ENCODE data around the gene VENTX.

The VENTX gene

DNA sequence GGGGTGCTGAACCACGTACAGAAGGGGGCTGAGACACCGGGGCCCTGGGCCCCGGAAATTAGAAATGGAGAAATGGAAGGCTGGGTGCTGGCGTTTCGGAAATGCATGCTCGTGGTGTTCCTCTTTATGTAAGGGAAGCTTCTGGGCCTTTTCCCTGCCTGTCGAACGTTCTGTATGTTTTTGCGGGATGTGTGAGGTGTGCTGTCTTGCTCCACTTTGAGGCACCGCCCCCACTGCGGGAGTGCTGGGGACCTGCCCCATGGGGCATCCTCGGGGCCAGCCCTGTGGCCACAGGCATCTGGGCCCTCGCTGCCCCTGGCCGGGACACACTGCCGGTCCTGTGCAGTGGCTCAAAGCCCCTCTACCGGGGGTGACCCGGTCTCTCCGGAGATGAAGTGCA is 1.7 kb upstream of the VENTX start:
- H3K27me3 ChIP-seq (ENCODE audit: control insufficient read depth, insufficient read depth, low read length, poor library complexity, severe bottlenecking): peaks cover 88% of the 10 kb centered on the region
- no peaks in the 10 kb centered on the region for H3K9me3 ChIP-seq (ENCODE audit: control insufficient read depth, low read length)

DNA sequence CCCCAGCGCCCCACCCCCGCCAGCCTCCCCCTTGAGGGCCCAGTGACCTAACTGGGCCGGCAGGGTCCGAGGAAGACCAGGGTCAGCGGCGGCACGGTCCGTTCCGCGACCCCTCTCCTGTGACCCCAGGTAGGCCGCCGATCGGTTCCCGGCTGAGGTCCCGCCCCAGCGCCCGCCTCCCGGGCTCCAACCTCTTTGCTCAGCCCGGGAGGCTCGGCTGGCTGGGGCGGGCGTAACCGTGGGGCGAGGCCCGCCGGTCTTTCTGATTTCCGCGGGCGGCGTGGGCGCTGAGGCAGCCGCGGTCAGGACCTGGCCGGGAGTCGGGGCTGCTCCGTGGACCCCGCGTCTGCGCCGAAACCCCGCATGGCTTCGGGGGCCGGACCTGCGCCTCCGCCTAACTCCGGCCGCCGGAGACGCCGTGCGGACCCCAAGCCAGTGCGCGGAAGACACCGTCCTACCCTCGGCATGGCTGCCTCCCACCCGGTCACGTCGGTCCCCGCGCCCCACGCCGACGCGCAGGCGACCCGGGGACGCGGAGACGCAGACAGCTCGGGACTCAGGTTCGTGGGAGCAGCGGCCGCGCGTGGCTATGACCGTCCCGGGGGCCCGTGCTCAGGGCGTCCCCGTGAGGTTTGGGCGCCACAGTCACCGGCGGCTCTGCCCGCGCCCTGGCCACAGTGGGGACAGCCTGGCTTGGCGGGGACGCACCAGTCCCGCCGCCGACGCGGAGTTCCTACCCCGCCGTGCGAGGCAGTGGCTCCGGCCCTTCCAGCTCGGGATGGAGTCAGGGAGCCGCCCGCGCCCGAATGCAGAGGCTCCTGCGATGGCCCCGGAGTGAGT is 1.0 kb upstream of the VENTX start:
- peak overlapping the region; percentile 18 for H3K4me3 ChIP-seq (ENCODE audit: insufficient read depth, low read depth, low read length)
- H3K27me3 ChIP-seq (ENCODE audit: control insufficient read depth, insufficient read depth, low read length, poor library complexity, severe bottlenecking): peaks cover 81% of the 10 kb centered on the region
- H3K36me3 ChIP-seq (ENCODE audit: control insufficient read depth, insufficient read depth, low read length): no peaks in the 10 kb centered on the region
- whole genome bisulfite sequencing, 2 experiments: 2% methylated on average over 102 to 103 of the region's 103 CpGs
- H3K4me1 ChIP-seq (ENCODE audit: control insufficient read depth, insufficient read depth, low read length): peaks cover 31% of the 10 kb centered on the region
- H3K9me3 ChIP-seq (ENCODE audit: control insufficient read depth, low read length): no peaks in the 10 kb centered on the region
- no peak overlapping the region for H3K27ac ChIP-seq (ENCODE audit: insufficient read depth, low read depth, low read length, poor library complexity, severe bottlenecking)

More for the DNA sequence above, 1.7 kb upstream of the VENTX start:
- Histone ChIP-seq H3K27ac (ENCODE audit: insufficient read depth, low read depth, low read length, poor library complexity, severe bottlenecking) (no peak overlapping the region), H3K4me1 (ENCODE audit: control insufficient read depth, insufficient read depth, low read length) (peaks cover 31% of the 10 kb centered on the region), H3K36me3 (ENCODE audit: control insufficient read depth, insufficient read depth, low read length) (no peaks in the 10 kb centered on the region), H3K4me3 (ENCODE audit: insufficient read depth, low read depth, low read length) (no peak overlapping the region)
- WGBS, 2 experiments: 5% methylated on average over 18 of the region's 18 CpGs

DNA sequence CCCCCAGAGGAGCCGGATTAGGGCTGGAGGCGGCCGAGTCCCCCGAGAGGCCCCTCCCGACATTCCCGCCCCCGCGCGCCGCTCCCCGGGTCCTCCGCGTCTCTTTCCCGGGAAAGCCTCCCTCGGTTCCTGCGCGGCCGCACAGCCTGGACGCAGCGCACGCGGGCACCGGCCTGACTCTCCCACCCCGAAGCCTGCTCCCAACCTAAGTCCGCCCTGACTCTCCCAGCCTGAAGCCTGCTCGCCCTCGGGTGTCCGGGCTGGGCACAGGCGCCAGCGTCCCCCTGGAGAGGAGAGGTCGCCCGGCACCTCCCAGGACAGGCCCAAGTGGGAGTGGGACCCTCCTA is 441 bp upstream of the VENTX start:
- 1 to 2% methylated on average over 32 of the region's 32 CpGs for WGBS, 2 experiments
- Histone ChIP-seq H3K27ac (ENCODE audit: insufficient read depth, low read depth, low read length, poor library complexity, severe bottlenecking) (no peak overlapping the region), H3K4me3 (ENCODE audit: insufficient read depth, low read depth, low read length) (peak overlapping the region; percentile 16), H3K36me3 (ENCODE audit: control insufficient read depth, insufficient read depth, low read length) (no peaks in the 10 kb centered on the region), H3K27me3 (ENCODE audit: control insufficient read depth, insufficient read depth, low read length, poor library complexity, severe bottlenecking) (peaks cover 75% of the 10 kb centered on the region), H3K4me1 (ENCODE audit: control insufficient read depth, insufficient read depth, low read length) (peaks cover 31% of the 10 kb centered on the region), H3K9me3 (ENCODE audit: control insufficient read depth, low read length) (no peaks in the 10 kb centered on the region)

DNA sequence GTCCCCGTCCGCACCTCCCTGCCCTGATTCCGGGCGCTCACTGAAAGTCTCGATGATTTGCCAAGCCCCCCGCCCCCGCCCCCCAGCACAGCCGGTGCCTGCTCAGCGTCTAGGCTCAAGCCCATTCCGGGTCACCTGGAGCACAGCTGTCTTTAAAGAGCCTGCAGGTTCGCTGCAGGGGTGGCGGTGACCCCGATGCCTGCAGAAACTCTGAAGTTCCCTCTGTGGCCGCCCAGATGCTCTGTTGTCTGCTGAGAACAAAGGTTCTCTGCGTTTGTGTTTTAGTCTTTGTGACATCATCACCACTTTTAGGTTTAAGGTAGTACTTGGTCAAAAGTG is 780 bp downstream of the VENTX start:
- H3K4me1 ChIP-seq (ENCODE audit: control insufficient read depth, insufficient read depth, low read length): peaks cover 31% of the 10 kb centered on the region
- 5 to 8% methylated on average over 15 of the region's 15 CpGs for WGBS, 2 experiments
- H3K36me3 ChIP-seq (ENCODE audit: control insufficient read depth, insufficient read depth, low read length): no peaks in the 10 kb centered on the region
- H3K4me3 ChIP-seq (ENCODE audit: insufficient read depth, low read depth, low read length): peak overlapping the region; percentile 6
- H3K27me3 ChIP-seq (ENCODE audit: control insufficient read depth, insufficient read depth, low read length, poor library complexity, severe bottlenecking): peaks cover 63% of the 10 kb centered on the region
- no peaks in the 10 kb centered on the region for H3K9me3 ChIP-seq (ENCODE audit: control insufficient read depth, low read length)
- no peak overlapping the region for H3K27ac ChIP-seq (ENCODE audit: insufficient read depth, low read depth, low read length, poor library complexity, severe bottlenecking)

DNA sequence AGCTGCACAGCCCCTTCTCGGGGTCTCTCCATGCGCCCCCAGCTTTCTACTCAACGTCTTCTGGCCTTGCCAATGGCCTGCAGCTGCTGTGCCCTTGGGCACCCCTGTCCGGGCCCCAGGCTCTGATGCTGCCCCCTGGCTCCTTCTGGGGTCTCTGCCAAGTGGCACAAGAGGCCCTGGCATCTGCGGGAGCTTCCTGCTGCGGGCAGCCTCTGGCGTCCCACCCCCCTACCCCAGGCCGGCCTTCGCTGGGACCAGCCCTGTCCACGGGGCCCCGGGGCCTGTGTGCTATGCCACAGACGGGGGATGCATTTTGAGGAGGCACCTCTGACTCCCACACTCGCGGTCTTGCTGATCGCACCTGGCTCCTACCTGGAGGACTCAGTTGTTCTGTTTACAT is 2.3 kb downstream of the VENTX start:
- H3K4me1 ChIP-seq (ENCODE audit: control insufficient read depth, insufficient read depth, low read length): peaks cover 31% of the 10 kb centered on the region
- H3K36me3 ChIP-seq (ENCODE audit: control insufficient read depth, insufficient read depth, low read length): no peaks in the 10 kb centered on the region
- H3K27me3 ChIP-seq (ENCODE audit: control insufficient read depth, insufficient read depth, low read length, poor library complexity, severe bottlenecking): peaks cover 47% of the 10 kb centered on the region
- WGBS, 2 experiments: 93 to 96% methylated on average over 15 of the region's 15 CpGs
- H3K9me3 ChIP-seq (ENCODE audit: control insufficient read depth, low read length): no peaks in the 10 kb centered on the region
- no peak overlapping the region for H3K27ac ChIP-seq (ENCODE audit: insufficient read depth, low read depth, low read length, poor library complexity, severe bottlenecking)
- H3K4me3 ChIP-seq (ENCODE audit: insufficient read depth, low read depth, low read length): no peak overlapping the region

DNA sequence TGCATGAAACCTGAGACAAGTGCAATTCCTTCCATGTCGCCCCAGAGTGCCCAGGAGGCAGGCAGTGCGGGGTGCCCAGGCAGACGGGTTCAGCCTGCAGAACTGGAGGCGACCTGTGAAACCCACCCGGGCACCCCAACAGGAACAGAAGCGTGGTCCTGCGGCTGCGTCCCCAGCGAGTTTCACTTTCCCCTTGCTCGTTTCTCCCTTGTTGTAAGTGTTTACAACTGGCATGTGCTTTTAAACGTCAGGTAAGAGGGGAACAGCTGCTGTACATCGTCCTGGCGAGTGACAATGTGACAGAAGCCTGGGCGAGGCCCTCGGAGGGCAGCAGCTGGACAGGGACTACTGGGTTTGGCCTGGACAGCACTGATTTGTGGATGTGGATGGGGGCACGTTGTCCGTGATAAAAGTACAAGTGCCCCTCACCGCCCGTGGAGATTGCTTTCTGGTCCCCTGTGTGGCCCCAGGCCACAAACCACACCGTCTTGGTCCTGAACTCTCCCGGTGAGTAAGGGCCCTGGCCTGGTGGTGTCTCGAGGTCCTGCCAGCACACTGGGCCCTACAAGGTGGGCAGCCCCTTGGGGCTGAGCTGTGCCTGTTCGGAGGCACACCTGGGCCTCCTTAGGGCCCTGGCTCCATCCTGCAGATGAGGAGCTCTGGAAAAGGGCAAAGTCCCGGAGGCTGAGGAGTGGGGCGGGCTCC is 4.0 kb downstream of the VENTX start:
- H3K36me3 ChIP-seq (ENCODE audit: control insufficient read depth, insufficient read depth, low read length): no peaks in the 10 kb centered on the region
- peaks cover 31% of the 10 kb centered on the region for H3K27me3 ChIP-seq (ENCODE audit: control insufficient read depth, insufficient read depth, low read length, poor library complexity, severe bottlenecking)
- H3K27ac ChIP-seq (ENCODE audit: insufficient read depth, low read depth, low read length, poor library complexity, severe bottlenecking): no peak overlapping the region
- 92 to 93% methylated on average over 25 of the region's 25 CpGs for WGBS, 2 experiments
- no peaks in the 10 kb centered on the region for H3K9me3 ChIP-seq (ENCODE audit: control insufficient read depth, low read length)
- H3K4me3 ChIP-seq (ENCODE audit: insufficient read depth, low read depth, low read length): no peak overlapping the region
- H3K4me1 ChIP-seq (ENCODE audit: control insufficient read depth, insufficient read depth, low read length): peaks cover 19% of the 10 kb centered on the region

DNA sequence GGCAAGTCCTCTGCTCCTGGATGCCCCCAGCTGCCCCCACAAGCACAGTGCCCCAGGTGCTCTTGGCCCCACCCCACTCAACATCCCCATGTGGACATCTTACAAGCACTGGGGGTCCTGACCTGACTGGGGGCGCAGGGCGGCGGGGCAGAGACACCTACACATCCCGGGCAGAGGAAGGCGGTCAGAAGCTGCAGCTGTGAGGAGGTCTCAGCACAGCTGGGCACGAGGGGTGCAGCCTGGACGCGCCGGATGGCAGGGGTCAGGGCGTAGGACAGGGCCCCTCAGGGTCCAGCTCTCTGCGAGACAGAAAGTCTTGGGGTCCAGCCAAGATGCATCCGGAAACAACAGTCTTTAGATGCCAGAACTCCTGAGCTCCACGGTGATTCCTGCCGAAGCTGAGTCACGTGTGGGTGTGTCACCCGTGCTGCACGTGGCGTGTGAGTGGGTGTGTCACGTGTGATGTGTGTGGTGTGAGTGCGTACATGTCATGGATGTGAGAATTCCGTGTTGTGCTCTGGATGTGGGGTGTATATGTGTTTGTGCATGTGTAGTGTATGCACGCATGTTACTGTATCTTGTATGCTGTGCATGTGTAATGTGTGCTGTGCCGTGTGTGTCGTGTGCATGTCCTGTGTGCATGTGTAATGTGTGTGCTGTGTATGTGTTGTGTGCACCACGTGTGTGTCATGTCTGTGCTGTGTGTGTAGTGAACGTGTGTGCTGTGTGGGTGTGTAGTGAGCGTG is 5.1 kb downstream of the VENTX start:
- no peaks in the 10 kb centered on the region for H3K9me3 ChIP-seq (ENCODE audit: control insufficient read depth, low read length)
- H3K4me1 ChIP-seq (ENCODE audit: control insufficient read depth, insufficient read depth, low read length): peaks cover 17% of the 10 kb centered on the region
- WGBS, 2 experiments: 93 to 94% methylated on average over 27 of the region's 27 CpGs
- H3K27me3 ChIP-seq (ENCODE audit: control insufficient read depth, insufficient read depth, low read length, poor library complexity, severe bottlenecking): peaks cover 19% of the 10 kb centered on the region
- H3K36me3 ChIP-seq (ENCODE audit: control insufficient read depth, insufficient read depth, low read length): no peaks in the 10 kb centered on the region
- H3K27ac ChIP-seq (ENCODE audit: insufficient read depth, low read depth, low read length, poor library complexity, severe bottlenecking): no peak overlapping the region
- no peak overlapping the region for H3K4me3 ChIP-seq (ENCODE audit: insufficient read depth, low read depth, low read length)

DNA sequence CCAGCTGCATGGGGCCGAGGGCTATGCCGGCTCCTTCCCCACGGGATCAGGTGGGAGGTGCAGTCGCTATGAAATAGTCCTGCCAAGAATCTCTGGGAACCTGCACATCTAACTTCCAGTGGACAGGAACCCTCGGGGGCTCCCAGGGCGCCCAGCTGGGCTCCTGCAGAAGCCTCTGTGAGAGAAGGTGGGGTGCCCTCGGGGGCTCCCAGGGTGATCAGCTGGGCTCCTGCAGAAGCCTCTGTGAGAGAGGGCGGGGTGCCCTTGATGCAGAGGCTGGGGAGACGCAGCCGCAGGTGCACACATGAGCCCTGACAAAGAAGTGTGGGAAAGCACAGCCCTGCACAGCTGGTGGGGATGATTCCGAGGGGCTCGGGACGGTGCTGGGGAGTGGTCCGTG is 5.9 kb downstream of the VENTX start:
- H3K27me3 ChIP-seq (ENCODE audit: control insufficient read depth, insufficient read depth, low read length, poor library complexity, severe bottlenecking): peaks cover 11% of the 10 kb centered on the region
- H3K4me1 ChIP-seq (ENCODE audit: control insufficient read depth, insufficient read depth, low read length): peaks cover 9% of the 10 kb centered on the region
- H3K4me3 ChIP-seq (ENCODE audit: insufficient read depth, low read depth, low read length): no peak overlapping the region
- no peaks in the 10 kb centered on the region for H3K36me3 ChIP-seq (ENCODE audit: control insufficient read depth, insufficient read depth, low read length)
- H3K27ac ChIP-seq (ENCODE audit: insufficient read depth, low read depth, low read length, poor library complexity, severe bottlenecking): no peak overlapping the region
- WGBS, 2 experiments: 86 to 88% methylated on average over 14 of the region's 14 CpGs
- H3K9me3 ChIP-seq (ENCODE audit: control insufficient read depth, low read length): no peaks in the 10 kb centered on the region

DNA sequence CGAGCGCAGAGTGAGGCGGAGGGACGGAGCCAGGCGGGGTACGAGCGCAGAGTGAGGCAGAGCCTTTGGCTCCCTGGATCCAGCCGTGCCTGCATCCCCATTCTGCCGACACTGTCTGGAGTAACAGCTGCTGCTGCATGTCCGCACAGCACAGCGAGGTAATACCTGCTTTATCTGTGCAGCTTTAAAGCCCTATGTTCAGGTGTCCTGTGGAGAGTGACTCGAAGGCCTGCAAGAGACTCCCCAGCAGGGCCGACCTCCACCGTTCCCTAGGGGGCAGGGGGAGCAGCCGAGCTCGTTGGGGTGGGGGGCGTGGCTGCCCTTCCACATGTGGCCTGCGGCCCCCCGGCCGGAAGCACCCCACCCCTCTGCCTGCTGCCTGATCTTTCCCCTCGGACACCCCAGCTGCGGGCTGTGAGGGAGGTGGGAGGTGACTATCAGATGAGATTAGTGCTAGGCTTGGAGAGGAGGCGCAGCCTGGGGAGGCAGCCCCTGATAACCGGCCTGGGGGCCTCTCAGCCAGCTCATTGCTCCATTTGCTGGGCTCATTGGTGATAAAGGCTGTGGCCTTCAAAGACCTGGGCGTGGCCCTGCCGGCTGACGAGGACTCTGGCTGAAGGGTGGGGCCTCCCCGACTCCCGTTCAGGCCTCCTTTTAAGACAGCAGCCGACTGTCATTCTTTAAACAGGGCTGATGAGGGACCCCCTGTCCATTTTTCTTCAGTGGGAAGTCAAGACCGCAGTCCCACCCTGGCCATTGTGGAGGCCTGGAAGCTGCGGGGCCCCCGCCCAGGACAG is 8.0 kb downstream of the VENTX start:
- 81 to 82% methylated on average over 33 of the region's 33 CpGs for WGBS, 2 experiments
- H3K27me3 ChIP-seq (ENCODE audit: control insufficient read depth, insufficient read depth, low read length, poor library complexity, severe bottlenecking): no peaks in the 10 kb centered on the region
- no peak overlapping the region for H3K4me3 ChIP-seq (ENCODE audit: insufficient read depth, low read depth, low read length)
- H3K4me1 ChIP-seq (ENCODE audit: control insufficient read depth, insufficient read depth, low read length): peaks cover 7% of the 10 kb centered on the region
- no peaks in the 10 kb centered on the region for H3K36me3 ChIP-seq (ENCODE audit: control insufficient read depth, insufficient read depth, low read length)
- H3K9me3 ChIP-seq (ENCODE audit: control insufficient read depth, low read length): no peaks in the 10 kb centered on the region
- no peak overlapping the region for H3K27ac ChIP-seq (ENCODE audit: insufficient read depth, low read depth, low read length, poor library complexity, severe bottlenecking)

Measured in ectodermal cell (in vitro differentiated cells).